Inflammatory macrophage treated with lipopolysaccharide for 4 hours (primary cell): ENCODE measurements around the gene UPK3B.
"Not testable (repeated sequence)": the region's sequence is repeated elsewhere in the genome, so short reads cannot be mapped to it uniquely, and the experiment has no call there.

ENCODE experiments used
- DNase-seq: peaks from one replicate; pipeline ENCODE4 v3.0.0-alpha.2; 2020

The UPK3B gene

DNA sequence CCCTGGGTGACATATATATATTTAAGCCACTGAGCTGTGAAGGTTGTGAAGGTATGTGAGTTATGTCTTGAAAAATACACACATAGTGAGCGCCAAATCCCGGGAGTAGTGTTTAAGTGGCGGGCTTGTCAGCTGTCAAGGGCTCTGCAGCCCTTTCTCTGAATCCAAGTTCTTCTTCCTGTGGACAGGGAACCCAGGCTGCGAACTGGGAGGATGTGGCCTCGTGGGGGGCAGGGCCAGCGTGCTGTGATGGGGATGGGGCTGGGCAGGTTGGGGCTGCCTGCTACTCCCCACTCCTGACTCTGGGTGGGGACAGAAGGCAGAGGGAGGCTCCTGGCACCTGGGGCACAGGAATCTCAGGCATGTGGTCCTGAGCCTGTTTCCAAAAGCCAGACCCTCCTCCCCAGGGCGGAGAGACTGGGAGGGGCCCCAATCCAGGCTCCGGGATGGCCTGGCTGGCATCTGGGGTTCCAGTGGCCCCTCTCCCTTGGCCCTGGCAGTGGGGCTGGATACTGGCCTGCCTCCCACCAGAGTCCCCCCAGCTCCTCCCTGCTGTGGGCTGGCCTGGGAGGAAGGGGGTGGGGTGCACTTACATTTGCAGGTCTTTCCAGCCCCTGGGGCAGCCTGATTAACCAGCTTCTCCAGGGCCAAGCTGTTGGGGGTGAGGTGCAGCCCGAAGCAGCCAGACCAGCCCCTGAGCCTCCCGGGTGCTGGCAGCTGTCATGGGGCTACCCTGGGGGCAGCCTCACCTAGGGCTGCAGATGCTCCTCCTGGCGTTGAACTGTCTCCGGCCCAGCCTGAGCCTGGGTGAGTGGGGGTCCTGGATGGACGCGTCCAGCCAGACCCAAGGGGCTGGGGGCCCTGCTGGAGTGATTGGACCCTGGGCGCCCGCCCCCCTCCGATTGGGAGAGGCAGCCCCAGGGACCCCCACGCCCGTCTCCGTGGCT is at the start of gene UPK3B:
UPK3B (plus strand) TSS at position 622 of the 947 bp plus-strand sequence; CDS start at position 723, 101 bp downstream.
- no peak for DNase-seq

DNA sequence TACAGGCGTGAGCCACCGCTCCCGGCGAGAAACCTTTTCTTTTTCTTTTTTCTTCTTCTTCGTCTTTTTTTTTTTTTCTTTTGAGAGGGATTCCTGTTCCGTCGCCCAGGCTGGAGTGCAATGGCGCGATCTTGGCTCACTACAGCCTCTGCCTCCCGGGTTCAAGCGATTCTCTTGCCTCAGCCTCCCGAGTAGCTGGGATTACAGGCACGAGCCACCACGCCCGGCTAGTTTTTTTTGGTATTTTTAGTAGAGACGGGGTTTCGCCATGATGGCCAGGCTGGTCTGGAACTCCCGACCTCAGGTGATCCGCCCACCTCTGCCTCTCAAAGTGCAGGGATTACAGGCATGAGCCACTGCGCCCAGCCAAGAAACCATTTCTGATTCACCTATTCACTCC is 49.6 kb upstream of the UPK3B start:
- DNase-seq = not testable (repeated sequence)

DNA sequence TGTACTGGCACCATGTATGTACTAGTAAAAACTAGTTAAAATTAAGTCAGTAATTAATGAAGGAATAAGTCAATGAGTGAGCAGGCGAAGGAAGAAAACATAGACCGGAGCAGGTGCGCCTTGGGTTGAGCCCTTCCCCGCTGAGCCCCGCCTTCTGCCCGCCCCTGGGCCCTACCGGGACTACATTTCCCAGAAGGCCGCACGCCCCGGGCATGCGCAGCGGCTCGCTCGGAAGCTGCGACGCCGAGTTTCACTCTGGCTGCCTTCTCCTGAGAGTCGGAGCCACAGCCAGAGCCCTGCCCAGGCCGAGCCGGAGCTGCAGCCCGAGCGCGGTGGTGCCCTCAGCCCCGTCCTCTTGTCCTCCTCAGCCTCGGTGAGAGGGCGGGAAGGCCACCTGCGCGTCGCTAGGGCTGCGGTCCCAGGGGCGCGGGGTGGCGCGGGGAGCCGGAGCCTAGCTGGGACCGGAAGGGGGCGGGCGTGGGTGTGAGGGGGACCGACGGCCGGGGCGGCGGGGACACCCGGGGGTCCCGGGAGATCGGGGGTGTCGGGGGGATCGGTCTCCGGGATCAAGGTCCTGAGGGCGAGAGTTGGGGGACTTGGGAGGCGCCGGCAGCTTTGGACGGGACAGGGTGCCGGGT is 48.8 kb upstream of the UPK3B start, which contains the start of gene DTX2:
DTX2 (plus strand) TSS at position 246 of the 638 bp plus-strand sequence. CDS start 18,801 bp downstream, outside the sequence.
- DNase-seq = not testable (repeated sequence)

DNA sequence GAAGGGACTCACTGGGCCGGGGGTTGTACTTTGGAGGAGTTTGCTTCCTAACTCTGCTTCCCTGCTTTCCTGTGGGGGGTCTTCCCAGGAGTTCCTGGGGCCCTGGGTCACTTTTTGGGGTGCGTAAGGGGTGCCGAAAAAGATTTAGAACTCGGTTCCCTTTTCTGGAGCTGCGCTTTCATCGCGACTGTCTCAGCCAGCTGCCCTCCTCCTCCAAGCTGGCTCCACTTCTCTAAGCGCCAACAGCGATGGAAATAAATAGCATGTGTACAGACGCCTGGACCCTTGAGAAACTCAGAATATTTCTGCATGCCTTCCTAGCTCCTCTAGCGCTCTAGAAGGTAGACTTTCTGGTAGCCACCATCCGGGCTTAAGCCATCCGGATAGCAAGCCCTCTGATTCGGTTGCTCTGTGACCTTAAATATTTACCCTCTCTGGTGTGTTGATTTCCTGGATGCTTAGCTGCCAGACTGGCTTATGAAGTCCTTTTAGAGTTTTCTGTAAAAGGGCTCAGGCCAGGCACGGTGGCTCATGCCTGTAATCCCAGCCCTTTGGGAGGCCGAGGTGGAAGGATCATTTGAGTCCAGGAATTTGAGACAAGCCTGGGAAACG is 48.0 kb upstream of the UPK3B start:
- DNase-seq = not testable (repeated sequence)

DNA sequence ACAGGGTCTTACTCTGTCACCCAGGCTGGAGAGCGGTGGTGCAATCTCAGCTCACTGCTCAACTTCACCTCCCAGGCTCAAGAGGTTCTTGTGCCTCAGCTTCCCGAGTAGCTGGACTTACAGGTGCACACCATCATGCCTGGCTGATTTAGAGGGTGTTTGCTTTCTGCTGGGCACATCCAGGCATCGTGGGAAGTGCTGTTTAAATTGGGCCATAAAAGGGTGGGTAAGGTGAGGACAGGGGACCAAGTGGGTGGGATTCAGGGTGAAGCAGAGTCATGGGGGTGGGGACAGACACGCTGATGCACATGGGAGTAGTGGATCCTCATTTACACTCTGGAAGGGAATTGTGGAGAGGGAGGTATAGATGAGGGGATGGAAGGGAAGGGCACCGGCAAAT is 45.4 kb upstream of the UPK3B start:
- not testable (repeated sequence) for DNase-seq

DNA sequence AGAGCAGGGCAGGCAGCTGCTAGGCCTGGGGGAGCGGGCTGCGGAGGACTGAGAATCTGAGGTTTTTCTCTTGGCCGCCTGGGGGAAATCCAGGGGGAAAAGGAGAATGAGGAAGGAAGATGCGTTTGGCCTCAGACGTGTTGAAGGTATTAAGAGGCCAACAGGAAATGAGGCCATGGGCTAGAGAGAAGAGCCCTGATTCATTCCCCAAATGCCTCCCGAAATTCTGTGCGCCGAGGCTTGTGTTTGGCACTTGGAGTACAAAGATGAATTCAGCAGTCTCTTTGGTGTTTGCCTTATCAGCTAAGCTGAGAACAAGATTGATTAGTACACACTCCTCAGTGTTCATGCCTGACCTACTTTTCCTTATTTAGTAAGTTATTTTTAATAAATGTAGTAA is 44.4 kb upstream of the UPK3B start:
- not testable (repeated sequence) for DNase-seq

DNA sequence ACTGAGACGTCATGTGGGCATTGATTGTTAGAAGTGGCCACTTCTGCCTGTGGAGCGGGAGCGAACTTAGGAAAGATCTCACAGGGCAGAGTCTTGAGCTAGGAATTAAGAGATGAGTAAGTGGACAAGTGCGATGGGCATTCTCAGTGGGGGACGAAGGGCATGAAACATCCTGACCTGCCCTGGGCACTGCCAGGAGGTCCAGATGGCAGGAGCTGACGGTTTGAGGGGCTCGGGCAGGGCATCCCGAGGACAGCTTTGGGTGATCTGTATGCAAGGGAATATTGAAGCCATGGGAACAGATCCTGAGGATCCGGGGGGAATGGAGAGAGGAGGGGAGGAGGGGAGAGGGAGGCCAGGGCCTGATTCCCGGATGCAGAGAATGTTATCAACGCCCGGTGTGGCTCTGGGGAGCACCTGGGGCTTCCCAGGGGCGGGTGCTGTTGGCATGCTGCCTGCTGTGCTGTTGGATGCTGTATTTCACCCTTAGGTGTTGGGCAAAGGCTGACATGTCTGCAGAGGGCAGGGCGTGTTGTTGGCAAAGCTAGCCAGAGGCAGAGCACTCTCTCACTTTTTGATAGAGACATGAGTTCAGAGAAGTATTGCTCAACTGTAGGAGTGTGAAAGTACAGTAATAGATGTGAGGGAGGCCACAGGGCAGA is 42.5 kb upstream of the UPK3B start:
- DNase-seq = not testable (repeated sequence)

DNA sequence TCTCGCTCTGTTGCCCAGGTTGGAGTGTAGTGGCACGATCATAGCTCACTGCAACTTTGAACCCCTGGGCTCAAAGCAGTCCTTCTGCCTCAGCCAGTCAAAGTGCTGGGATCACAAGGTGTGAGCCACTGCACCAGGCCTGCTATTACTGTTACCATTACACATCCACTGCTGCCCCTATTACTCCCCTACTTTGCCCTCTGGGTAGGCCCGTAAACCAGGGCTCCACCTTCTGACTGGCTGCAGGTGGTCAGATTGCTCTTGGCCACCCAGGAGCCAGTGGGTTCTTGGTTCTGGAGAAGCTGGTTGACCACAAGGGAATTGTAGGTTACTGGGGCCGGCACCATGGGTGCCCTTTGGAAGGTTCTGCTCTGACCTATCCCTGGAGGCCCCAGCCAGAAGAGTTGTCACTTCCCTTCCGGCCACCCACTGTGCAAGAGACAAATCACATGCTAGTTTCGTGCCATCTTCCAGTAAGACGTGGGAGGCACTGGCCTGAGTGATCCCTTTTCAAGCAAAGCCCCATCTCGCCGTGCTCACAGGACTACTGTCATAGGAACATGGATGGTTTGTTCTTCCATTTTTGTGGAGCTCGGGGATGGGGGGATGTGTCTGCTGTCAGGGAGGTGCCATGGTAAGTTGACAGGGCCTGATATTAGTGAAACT is 38.7 kb upstream of the UPK3B start:
- peak; percentile 77 for DNase-seq

DNA sequence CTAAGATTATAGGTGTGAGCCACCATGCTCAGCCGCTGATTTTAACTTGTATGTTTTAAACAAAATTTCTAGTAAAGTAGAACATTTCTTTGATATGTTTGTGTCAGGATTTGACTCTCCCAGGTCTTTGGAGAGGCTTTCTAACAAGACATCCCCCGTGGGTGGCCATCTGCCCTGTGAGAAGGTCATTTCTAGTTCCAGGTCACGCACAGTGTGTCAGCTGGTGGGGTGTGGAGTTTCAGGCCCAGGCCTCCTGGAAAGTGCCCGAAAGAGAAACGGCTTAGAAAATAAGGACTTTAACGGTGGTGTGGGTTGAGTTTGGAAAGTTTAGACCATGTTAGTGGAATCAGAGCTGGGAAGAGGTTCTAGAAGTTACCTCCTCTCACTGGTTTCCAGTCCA is 37.3 kb upstream of the UPK3B start:
- not testable (repeated sequence) for DNase-seq

DNA sequence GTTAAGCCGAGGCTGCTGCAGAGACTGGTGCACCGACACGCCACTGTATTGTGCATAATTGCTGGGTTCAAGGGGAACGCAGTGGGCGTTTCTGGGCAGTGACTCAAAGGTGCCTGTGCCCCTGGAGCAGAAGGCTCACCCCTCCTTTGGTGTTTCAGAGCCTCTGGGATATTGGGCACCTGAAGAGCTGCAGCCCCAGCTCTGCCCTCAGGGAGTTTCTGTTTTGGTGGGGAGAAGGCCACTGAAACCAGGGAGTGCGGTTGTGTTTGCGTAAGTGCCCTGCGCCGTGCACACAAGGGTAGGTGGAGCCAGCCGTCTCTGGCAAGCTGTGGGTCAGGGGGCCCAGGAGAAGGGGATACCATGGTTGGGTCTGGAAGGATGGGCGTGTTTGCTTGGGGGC is 34.1 kb upstream of the UPK3B start:
- DNase-seq = not testable (repeated sequence)

DNA sequence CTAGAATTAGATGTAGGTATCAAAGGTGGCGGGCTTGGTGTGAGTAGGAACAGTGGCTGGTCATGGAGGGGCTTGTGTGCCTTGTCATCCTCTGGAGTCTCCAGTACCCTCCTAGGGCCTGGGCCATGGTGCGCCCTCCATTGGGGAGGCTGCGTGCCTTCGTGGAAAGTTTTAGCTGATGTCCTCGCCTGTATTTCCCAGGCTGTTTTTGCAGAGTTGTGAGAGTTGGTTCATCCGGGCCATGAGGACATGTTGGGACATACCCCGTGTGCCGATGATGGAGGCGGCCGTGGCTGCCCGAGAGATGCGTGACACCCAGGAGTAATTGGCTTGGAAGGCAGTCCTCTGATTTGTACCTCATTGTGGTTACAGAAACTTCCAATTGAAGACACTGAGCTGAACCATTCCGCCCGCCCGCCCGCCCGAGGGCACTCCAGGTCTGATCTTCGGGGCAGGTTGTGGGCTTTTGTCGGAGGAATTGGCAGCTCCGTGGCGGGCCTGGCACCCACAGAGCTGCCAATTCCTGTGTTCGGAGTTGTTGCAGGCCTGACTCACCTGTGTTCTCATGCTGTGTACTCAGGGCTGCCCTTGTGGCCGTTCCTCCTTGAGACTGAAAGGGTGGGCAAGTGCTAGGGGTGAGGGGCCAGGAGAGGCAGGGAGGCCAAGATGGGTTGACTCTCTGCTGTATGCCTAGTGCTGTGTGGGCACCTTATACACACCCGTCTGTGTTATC is 33.4 kb upstream of the UPK3B start:
- DNase-seq = not testable (repeated sequence)

DNA sequence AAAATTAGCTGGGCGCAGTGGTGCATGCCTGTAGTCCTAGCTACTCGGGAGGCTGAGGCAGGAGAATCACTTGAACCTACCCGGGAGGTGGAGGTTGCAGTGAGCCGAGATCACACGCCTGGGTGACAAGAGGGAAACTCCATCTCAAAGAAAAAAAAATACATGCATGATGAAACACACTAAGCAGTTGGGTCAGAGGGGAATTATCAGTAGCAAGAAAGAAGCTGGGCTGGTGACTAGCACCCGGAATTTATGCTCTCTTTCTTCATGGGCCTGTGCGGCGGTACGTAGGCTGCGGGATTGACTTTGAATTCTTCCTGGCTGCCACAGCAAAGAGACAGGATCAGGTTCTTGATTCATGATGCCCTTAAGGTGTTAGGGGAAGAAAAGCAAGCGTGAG is 30.7 kb upstream of the UPK3B start:
- DNase-seq = peak; percentile 69

DNA sequence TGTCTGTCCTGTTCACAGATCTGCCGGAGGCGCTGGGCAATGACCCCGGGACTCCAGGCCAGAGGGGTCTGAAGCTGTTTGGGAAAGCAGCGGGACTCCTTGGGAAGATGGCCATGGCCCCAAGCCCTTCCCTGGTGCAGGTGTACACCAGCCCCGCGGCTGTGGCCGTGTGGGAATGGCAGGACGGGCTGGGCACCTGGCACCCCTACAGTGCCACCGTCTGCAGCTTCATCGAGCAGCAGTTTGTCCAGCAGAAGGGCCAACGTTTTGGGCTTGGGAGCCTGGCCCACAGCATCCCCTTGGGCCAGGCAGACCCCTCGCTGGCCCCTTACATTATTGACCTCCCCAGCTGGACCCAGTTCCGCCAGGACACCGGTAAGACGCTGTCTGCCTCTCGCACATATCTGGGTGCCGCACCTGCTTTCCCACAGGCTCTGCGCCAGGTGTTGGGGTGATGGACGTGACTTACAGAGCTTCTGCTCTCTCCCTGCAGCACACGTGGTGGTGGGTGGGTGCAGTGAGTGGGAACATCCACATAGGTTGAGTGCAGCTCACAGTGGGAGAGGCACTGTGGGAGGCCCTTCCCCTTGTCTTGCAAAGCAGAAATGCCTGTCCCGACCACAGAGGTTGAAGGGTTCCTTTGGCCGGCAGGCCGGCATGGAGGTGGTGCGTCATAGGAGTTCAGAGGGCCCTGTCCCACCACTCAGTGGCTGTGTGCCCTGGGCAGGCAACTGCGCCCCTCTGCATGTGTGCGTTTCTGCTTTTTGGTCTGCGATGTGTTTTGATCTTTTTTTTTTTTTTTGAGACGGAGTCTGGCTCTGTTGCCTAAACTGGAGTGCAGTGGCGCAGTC is 29.7 kb upstream of the UPK3B start:
- DNase-seq = peak; percentile 20

DNA sequence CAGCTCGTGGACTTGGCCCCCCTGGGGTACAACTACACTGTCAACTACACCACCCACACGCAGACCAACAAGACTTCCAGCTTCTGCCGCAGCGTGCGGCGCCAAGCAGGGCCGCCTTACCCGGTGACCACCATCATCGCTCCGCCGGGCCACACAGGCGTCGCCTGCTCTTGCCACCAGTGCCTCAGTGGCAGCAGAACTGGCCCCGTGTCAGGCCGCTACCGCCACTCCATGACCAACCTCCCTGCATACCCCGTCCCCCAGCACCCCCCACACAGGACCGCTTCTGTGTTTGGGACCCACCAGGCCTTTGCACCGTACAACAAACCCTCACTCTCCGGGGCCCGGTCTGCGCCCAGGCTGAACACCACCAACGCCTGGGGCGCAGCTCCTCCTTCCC is 27.7 kb upstream of the UPK3B start:
- DNase-seq = not testable (repeated sequence)

DNA sequence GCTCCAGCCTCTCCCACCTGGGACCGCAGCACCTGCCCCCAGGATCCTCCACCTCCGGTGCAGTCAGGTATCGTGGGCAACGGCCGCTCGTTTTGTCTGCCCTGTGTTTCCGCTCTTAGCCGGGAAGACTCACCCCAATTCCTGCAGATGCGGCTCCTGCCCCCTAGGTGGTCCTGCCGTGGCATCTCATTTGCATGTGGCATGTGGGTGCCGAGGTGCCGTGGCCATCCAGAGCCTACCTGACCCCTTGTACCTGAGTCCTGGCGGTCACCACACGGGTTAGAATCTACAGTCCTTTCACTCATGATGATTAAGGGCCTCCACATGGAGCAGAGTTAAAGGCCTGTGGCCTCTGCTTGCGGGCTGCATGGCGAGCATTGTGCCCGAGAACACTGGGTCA is 27.3 kb upstream of the UPK3B start:
- not testable (repeated sequence) for DNase-seq

DNA sequence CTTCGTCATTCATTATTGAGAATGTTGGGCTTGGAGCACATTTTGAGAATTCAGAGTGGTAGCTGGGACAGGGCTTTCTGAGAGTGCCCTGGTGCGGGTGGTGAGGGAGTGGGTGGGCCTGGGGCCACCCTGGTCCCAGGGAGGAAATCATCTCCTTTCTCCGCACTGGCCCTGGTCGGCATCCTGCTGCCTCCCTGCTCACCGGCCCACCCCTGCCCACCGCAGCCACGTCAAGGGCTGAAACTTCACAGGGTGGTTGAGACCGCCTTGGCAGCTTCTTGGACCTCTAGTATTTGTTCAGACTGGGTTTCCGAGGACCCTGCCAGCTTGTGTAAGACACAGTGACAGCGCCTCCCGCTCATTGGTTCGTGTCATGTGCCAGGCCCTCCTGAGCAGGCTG is 25.9 kb upstream of the UPK3B start:
- DNase-seq = not testable (repeated sequence)

DNA sequence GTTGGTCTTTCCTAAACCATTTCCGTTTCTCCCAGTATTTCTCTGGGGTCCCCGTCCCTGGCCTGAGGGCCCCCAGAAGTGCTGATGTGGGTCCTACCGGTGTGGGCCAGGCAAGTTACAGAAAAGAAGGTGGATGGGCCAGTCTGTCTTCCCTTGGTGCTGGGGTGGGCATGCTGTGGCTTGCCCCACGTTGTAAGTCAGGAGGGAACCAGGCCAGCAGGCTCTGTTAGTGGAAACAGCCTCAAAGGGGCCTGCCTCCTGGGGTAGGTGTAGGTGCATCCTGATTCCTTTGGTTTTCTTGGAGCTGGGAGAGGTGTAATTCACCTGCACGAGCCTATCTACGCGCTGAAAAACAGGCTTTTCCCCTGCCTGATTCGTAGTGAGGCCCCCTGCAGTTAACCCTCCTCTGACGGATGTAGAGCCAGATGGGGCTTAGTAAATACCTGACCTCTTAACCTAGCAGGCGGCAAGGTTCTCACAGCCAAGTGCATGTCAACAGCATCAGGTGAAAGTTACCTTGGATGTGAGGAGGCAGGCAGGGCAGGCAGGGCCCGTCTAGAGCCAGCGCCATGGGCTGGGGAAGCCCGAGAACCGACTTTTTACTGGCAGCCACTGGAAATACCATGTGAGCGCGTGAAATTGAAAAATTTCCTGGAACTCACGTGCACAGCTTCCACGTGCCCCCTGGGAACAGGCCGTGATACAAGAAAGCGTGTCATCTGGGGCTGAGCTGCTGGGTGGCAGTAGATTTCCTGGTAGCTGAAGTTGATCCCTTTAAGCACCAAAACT is 24.3 kb upstream of the UPK3B start:
- not testable (repeated sequence) for DNase-seq

DNA sequence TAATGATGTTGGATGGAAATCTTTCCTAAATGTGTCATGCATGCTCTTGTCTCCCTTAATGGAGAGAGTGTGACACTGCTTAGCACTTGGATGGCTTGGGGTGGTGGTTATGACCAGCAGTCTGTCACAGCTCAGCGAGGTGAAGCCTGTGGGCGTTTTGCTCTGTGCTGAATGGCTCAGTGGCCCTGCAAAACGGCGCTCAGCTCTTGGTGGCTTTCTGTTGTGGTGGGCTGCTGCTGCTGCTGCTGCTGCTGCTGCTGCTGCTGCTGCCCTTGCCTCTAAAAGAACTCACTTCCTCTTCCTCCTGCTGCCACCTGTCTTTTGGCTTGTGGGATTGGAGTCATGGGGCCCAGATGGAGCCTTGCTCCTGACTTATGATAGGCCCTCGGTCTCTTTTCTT is 23.7 kb upstream of the UPK3B start:
- not testable (repeated sequence) for DNase-seq

DNA sequence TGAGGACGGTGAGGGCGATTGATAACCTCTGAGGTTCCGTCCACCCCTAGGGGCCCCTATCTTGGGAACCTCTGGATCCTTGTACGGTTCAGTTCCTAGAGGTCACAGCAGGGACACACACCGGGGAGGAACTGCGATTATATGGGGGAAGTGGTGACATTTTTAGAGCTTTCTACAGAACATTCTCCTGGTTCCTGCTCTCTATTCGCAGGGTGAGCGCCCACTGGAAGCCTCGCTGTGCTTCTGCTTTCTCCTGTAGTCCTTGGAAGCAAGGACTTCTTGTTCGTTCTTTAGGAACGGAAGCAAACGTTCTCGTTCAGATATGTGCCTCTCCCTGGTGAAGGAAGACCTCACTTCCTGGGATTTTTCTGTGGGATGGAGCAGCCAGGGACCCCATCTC is 22.4 kb upstream of the UPK3B start:
- DNase-seq = not testable (repeated sequence)

DNA sequence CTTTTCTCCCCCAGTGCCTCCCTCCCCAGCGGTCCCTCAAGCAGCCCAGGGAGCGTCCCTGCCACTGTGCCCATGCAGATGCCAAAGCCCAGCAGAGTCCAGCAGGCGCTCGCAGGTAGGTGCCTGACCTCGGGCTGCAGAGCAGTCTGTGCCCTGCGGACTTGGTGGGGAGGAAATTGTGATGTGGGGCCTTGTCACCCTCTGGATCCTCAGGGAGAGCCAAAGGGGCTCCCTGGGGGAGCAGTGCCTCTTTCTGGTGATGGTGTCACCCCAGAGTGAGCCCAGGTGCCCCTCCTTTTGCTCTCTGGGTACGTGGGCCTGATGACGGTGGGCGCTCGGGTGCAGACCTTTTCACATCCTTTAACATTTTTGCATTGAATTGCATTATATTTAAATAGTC is 18.2 kb upstream of the UPK3B start:
- not testable (repeated sequence) for DNase-seq
